ENCODE data around the gene ZNF638. TPM values are rescaled to one million over a fixed set of nuclear protein-coding genes. Genes with fewer than 3 reads are reported as not detected.
"Not testable (repeated sequence)": the region's sequence is repeated elsewhere in the genome, so short reads cannot be mapped to it uniquely, and the experiment has no call there.

The ZNF638 gene
- total and polyA plus RNA-seq, 4 donors: 193 to 317 (median 226) TPM

GRCh38 chr2:71416866-71417265 lies 85.3 kb downstream of the ZNF638 start:
- H3K27ac ChIP-seq (ENCODE audit: low read depth, low read length); DNase-seq (ENCODE audit: low read depth in 4 of 6, low spot score in 6 of 6); H3K9me3 ChIP-seq (ENCODE audit: control insufficient read depth, insufficient read depth, low read length); H3K27me3 ChIP-seq (ENCODE audit: control insufficient read depth, insufficient read depth, low read length); H3K36me3 ChIP-seq (ENCODE audit: control insufficient read depth, insufficient read depth, low read length); H3K4me3 ChIP-seq (ENCODE audit: low read depth, low read length); H3K4me1 ChIP-seq (ENCODE audit: control insufficient read depth, insufficient read depth, low read length): not testable (repeated sequence)
- WGBS (ENCODE audit: insufficient coverage): no CpG with 5 or more reads among the region's 15 CpGs

- no peaks in the 10 kb centered on the region for H3K9me3 ChIP-seq (ENCODE audit: control insufficient read depth, insufficient read depth, low read length)
- no peak overlapping the region for H3K4me3 ChIP-seq (ENCODE audit: low read depth, low read length)
- no peaks in the 10 kb centered on the region for H3K27me3 ChIP-seq (ENCODE audit: control insufficient read depth, insufficient read depth, low read length)
- WGBS (ENCODE audit: insufficient coverage): no CpG with 5 or more reads among the region's 16 CpGs
- H3K4me1 ChIP-seq (ENCODE audit: control insufficient read depth, insufficient read depth, low read length): no peaks in the 10 kb centered on the region
- H3K36me3 ChIP-seq (ENCODE audit: control insufficient read depth, insufficient read depth, low read length): no peaks in the 10 kb centered on the region
- H3K27ac ChIP-seq (ENCODE audit: low read depth, low read length): no peak overlapping the region
- DNase-seq (ENCODE audit: low read depth in 4 of 6, low spot score in 6 of 6): peak in 1 of 6 donors; percentile 5
Measured at GRCh38 chr2:71417300-71418202, 86.0 kb downstream of the ZNF638 start.

- Histone ChIP-seq H3K4me1 (ENCODE audit: control insufficient read depth, insufficient read depth, low read length) (no peaks in the 10 kb centered on the region), H3K4me3 (ENCODE audit: low read depth, low read length) (no peak overlapping the region), H3K27me3 (ENCODE audit: control insufficient read depth, insufficient read depth, low read length) (no peaks in the 10 kb centered on the region), H3K36me3 (ENCODE audit: control insufficient read depth, insufficient read depth, low read length) (peaks cover 3% of the 10 kb centered on the region), H3K9me3 (ENCODE audit: control insufficient read depth, insufficient read depth, low read length) (no peaks in the 10 kb centered on the region), H3K27ac (ENCODE audit: low read depth, low read length) (no peak overlapping the region)
- DNase-seq (ENCODE audit: low read depth in 4 of 6, low spot score in 6 of 6): no peak
- no CpG with 5 or more reads among the region's 4 CpGs for WGBS (ENCODE audit: insufficient coverage)
Measured at GRCh38 chr2:71419145-71419544, 87.6 kb downstream of the ZNF638 start.

- DNase-seq (ENCODE audit: low read depth in 4 of 6, low spot score in 6 of 6): no peak
- WGBS (ENCODE audit: insufficient coverage): no CpG with 5 or more reads among the region's 1 CpG
- Histone ChIP-seq H3K9me3 (ENCODE audit: control insufficient read depth, insufficient read depth, low read length) (no peaks in the 10 kb centered on the region), H3K27ac (ENCODE audit: low read depth, low read length) (no peak overlapping the region), H3K4me1 (ENCODE audit: control insufficient read depth, insufficient read depth, low read length) (no peaks in the 10 kb centered on the region), H3K36me3 (ENCODE audit: control insufficient read depth, insufficient read depth, low read length) (peaks cover 3% of the 10 kb centered on the region), H3K4me3 (ENCODE audit: low read depth, low read length) (no peak overlapping the region), H3K27me3 (ENCODE audit: control insufficient read depth, insufficient read depth, low read length) (no peaks in the 10 kb centered on the region)
Measured at GRCh38 chr2:71419976-71420375, 88.4 kb downstream of the ZNF638 start.

- no peaks in the 10 kb centered on the region for H3K9me3 ChIP-seq (ENCODE audit: control insufficient read depth, insufficient read depth, low read length)
- no peak overlapping the region for H3K27ac ChIP-seq (ENCODE audit: low read depth, low read length)
- DNase-seq (ENCODE audit: low read depth in 4 of 6, low spot score in 6 of 6): no peak
- WGBS (ENCODE audit: insufficient coverage): no CpG with 5 or more reads among the region's 2 CpGs
- no peaks in the 10 kb centered on the region for H3K4me1 ChIP-seq (ENCODE audit: control insufficient read depth, insufficient read depth, low read length)
- H3K4me3 ChIP-seq (ENCODE audit: low read depth, low read length): no peak overlapping the region
- H3K36me3 ChIP-seq (ENCODE audit: control insufficient read depth, insufficient read depth, low read length): peaks cover 7% of the 10 kb centered on the region
- H3K27me3 ChIP-seq (ENCODE audit: control insufficient read depth, insufficient read depth, low read length): no peaks in the 10 kb centered on the region
Measured at GRCh38 chr2:71422786-71423185, 91.2 kb downstream of the ZNF638 start.

GRCh38 chr2:71423817-71424420 lies 92.3 kb downstream of the ZNF638 start:
- H3K27ac ChIP-seq (ENCODE audit: low read depth, low read length): no peak overlapping the region
- DNase-seq (ENCODE audit: low read depth in 4 of 6, low spot score in 6 of 6): no peak
- no CpG with 5 or more reads among the region's 3 CpGs for WGBS (ENCODE audit: insufficient coverage)

GRCh38 chr2:71426721-71427120 lies 95.1 kb downstream of the ZNF638 start:
- no peak for DNase-seq (ENCODE audit: low read depth in 4 of 6, low spot score in 6 of 6)
- H3K36me3 ChIP-seq (ENCODE audit: control insufficient read depth, insufficient read depth, low read length): peaks cover 20% of the 10 kb centered on the region
- H3K4me1 ChIP-seq (ENCODE audit: control insufficient read depth, insufficient read depth, low read length): no peaks in the 10 kb centered on the region
- H3K27me3 ChIP-seq (ENCODE audit: control insufficient read depth, insufficient read depth, low read length): no peaks in the 10 kb centered on the region
- no peaks in the 10 kb centered on the region for H3K9me3 ChIP-seq (ENCODE audit: control insufficient read depth, insufficient read depth, low read length)
- no CpG with 5 or more reads among the region's 2 CpGs for WGBS (ENCODE audit: insufficient coverage)
- no peak overlapping the region for H3K27ac ChIP-seq (ENCODE audit: low read depth, low read length)
- no peak overlapping the region for H3K4me3 ChIP-seq (ENCODE audit: low read depth, low read length)

More at GRCh38 chr2:71423817-71424420, 92.3 kb downstream of the ZNF638 start:
- Histone ChIP-seq H3K4me1 (ENCODE audit: control insufficient read depth, insufficient read depth, low read length) (no peaks in the 10 kb centered on the region), H3K36me3 (ENCODE audit: control insufficient read depth, insufficient read depth, low read length) (peaks cover 10% of the 10 kb centered on the region), H3K9me3 (ENCODE audit: control insufficient read depth, insufficient read depth, low read length) (no peaks in the 10 kb centered on the region), H3K4me3 (ENCODE audit: low read depth, low read length) (no peak overlapping the region), H3K27me3 (ENCODE audit: control insufficient read depth, insufficient read depth, low read length) (no peaks in the 10 kb centered on the region)

- Histone ChIP-seq H3K4me1 (ENCODE audit: control insufficient read depth, insufficient read depth, low read length) (no peaks in the 10 kb centered on the region), H3K27ac (ENCODE audit: low read depth, low read length) (no peak overlapping the region), H3K4me3 (ENCODE audit: low read depth, low read length) (no peak overlapping the region), H3K27me3 (ENCODE audit: control insufficient read depth, insufficient read depth, low read length) (no peaks in the 10 kb centered on the region), H3K9me3 (ENCODE audit: control insufficient read depth, insufficient read depth, low read length) (no peaks in the 10 kb centered on the region), H3K36me3 (ENCODE audit: control insufficient read depth, insufficient read depth, low read length) (peaks cover 27% of the 10 kb centered on the region)
- WGBS (ENCODE audit: insufficient coverage): no CpG with 5 or more reads among the region's 3 CpGs
- DNase-seq (ENCODE audit: low read depth in 4 of 6, low spot score in 6 of 6): no peak
Measured at GRCh38 chr2:71428472-71429383, 97.1 kb downstream of the ZNF638 start.

GRCh38 chr2:71445142-71445541 lies 113.6 kb downstream of the ZNF638 start:
- not testable (repeated sequence) for H3K27me3 ChIP-seq (ENCODE audit: control insufficient read depth, insufficient read depth, low read length); H3K27ac ChIP-seq (ENCODE audit: low read depth, low read length); H3K4me1 ChIP-seq (ENCODE audit: control insufficient read depth, insufficient read depth, low read length); H3K36me3 ChIP-seq (ENCODE audit: control insufficient read depth, insufficient read depth, low read length); H3K4me3 ChIP-seq (ENCODE audit: low read depth, low read length); DNase-seq (ENCODE audit: low read depth in 4 of 6, low spot score in 6 of 6); H3K9me3 ChIP-seq (ENCODE audit: control insufficient read depth, insufficient read depth, low read length)
- 51% methylated on average over 2 of the region's 5 CpGs for WGBS (ENCODE audit: insufficient coverage)

All from spinal cord (tissue), 10 donors.